ENCODE data around the gene CHPF. TPM values are rescaled to one million over a fixed set of nuclear protein-coding genes. Genes with fewer than 3 reads are reported as not detected.

Gene CHPF
- total RNA-seq, 2 experiments from 2014 or later, result 19.9 to 21.0 TPM

GRCh38 chr2:219522111-219523030 lies 21.2 kb downstream of the CHPF start:
- ChIA-PET POLR2A (interaction anchor here (1.2 kb wide), 1 partner anchor 26 kb away, joined by 4 read pairs; no protein-coding TSS in a partner anchor), CTCF (interaction anchor here (0.5 to 14.4 kb wide), 3 partner anchors 7 to 26 kb away, joined by 7 to 277 read pairs (median 76); partner anchors contain the start of gene GMPPA)

GRCh38 chr2:219521066-219521880 lies 22.3 kb downstream of the CHPF start:
- Mint-ChIP-seq H3K9me3 (no peaks in the 10 kb centered on the region), H3K4me1 (ENCODE audit: low read depth) (peaks cover 10% of the 10 kb centered on the region), H3K27me3 (peaks cover 73% of the 10 kb centered on the region), H3K36me3 (no peaks in the 10 kb centered on the region), H3K27ac (no peak overlapping the region), H3K4me3 (no peak overlapping the region)
- ChIA-PET CTCF (interaction anchor here (0.5 to 14.4 kb wide), 6 partner anchors 8 to 119 kb away, joined by 3 to 277 read pairs (median 10); partner anchors contain the start of gene GMPPA), POLR2A (interaction anchor here (1.2 kb wide), 1 partner anchor 25 kb away, joined by 4 read pairs; no protein-coding TSS in a partner anchor)
- intact Hi-C loops (cut with micrococcal nuclease), result no loop called here
- DNase-seq, result no peak

More at GRCh38 chr2:219522111-219523030, 21.2 kb downstream of the CHPF start:
- intact Hi-C loops (cut with micrococcal nuclease), result no loop called here
- Mint-ChIP-seq H3K27ac (no peak overlapping the region), H3K27me3 (peaks cover 74% of the 10 kb centered on the region), H3K4me1 (ENCODE audit: low read depth) (peaks cover 10% of the 10 kb centered on the region), H3K36me3 (no peaks in the 10 kb centered on the region), H3K9me3 (no peaks in the 10 kb centered on the region), H3K4me3 (no peak overlapping the region)
- no peak for DNase-seq

DNA sequence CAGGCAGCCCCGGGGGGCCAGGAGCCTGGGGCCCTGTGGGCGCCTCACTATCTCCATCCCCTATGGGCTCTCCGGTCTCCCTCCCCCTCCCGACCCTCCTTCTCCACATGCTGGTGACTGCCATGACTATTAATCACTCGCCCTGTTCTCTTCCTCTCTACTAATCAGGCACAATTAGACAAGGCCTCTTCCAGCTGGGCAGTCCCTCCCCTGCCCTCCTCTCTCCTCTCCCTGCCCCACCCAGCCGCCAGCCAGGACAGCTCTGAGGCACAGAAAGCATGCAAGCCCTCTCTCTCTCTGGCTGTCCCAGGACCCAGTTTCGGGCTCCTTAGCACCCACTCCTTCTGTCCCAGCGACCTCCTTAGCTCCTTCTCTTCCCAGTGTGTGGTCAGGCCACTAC lies 23.5 kb downstream of the CHPF start:
- no peak overlapping the region for H3K4me3 Mint-ChIP-seq
- intact Hi-C loops (cut with micrococcal nuclease), result no loop called here
- H3K36me3 Mint-ChIP-seq, result no peaks in the 10 kb centered on the region
- H3K4me1 Mint-ChIP-seq (ENCODE audit: low read depth), result peaks cover 10% of the 10 kb centered on the region
- peaks cover 74% of the 10 kb centered on the region for H3K27me3 Mint-ChIP-seq
- ChIA-PET POLR2A (no interaction called here), CTCF (interaction anchor here (0.5 to 14.4 kb wide), 6 partner anchors 9 to 118 kb away, joined by 3 to 277 read pairs (median 8); partner anchors contain the start of gene GMPPA)
- no peak for DNase-seq
- H3K9me3 Mint-ChIP-seq, result no peaks in the 10 kb centered on the region
- H3K27ac Mint-ChIP-seq, result no peak overlapping the region

DNA sequence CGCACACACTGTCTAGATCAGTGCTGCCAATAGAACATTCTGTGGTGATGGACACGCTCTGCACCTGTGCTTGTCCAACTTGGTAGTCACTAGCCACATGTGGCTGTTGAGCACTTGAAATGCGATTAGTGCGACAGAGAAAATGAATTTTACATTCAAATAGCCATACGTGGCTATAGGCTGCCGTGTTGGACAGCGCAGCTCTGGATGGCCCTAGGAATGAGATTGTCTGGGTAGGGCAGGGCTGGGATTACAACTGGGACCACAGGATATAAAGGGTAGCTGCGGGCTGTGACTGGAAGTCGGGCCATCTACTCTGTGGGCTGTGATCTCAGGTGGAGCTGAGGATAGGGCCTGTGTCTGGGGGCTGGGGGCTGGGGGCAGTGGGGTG lies 24.1 kb downstream of the CHPF start:
- DNase-seq, result no peak
- H3K27ac Mint-ChIP-seq, result no peak overlapping the region
- H3K27me3 Mint-ChIP-seq, result peaks cover 72% of the 10 kb centered on the region
- H3K4me3 Mint-ChIP-seq, result no peak overlapping the region
- H3K4me1 Mint-ChIP-seq (ENCODE audit: low read depth), result peaks cover 10% of the 10 kb centered on the region
- H3K9me3 Mint-ChIP-seq, result no peaks in the 10 kb centered on the region
- H3K36me3 Mint-ChIP-seq, result no peaks in the 10 kb centered on the region
- ChIA-PET CTCF (interaction anchor here (1.3 to 14.4 kb wide), 5 partner anchors 10 to 117 kb away, joined by 3 to 277 read pairs (median 13); partner anchors contain the start of gene GMPPA), POLR2A (no interaction called here)
- intact Hi-C loops (cut with micrococcal nuclease), result no loop called here

DNA sequence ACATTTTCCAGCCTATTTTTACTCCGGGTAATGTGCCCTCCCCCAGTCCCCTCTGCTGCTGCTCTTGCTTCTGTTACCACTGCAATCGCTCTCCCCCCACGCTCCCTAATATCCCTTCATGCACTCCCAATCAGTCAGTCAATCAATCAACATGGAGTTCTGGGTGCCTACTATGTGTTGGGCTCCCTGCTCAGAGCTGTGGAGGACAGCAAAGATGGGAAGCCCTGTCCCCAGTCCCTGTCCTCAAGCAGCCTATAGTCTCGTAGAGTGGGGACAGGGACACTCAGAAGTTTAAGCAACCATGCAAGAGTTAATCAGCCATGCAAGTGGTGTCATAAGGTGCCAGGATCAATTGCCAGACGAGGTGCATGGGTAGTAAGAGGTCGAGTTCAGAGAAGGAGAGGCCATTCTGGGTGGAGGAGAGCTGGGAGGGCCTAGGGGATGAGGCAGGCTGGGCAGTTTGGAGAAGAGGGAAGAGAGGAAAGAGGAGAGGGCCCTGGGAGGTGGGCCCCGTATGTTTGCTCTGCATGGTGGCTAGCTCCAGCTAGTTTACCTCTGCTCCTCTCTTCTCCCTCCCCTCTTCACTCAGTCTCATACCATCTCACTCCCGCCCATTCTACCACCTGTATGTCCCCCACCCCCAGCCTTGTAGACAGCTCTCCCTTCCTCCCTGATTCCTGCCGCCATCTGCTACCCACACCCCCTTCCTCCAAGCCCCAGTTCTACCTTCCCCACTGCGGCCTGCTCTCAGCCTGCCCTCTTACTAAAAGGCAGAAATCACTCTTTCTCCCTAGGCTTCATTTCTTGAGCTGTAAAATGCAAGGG lies 25.4 kb downstream of the CHPF start:
- ChIA-PET CTCF (interaction anchor here (1.3 to 14.4 kb wide), 3 partner anchors 8 to 22 kb away, joined by 4 to 277 read pairs (median 76); partner anchors contain the start of gene GMPPA), POLR2A (no interaction called here)
- no peak for DNase-seq
- Mint-ChIP-seq H3K27ac (no peak overlapping the region), H3K4me3 (no peak overlapping the region), H3K36me3 (no peaks in the 10 kb centered on the region), H3K27me3 (peaks cover 71% of the 10 kb centered on the region), H3K4me1 (ENCODE audit: low read depth) (peaks cover 18% of the 10 kb centered on the region), H3K9me3 (no peaks in the 10 kb centered on the region)
- intact Hi-C loops (cut with micrococcal nuclease), result no loop called here

DNA sequence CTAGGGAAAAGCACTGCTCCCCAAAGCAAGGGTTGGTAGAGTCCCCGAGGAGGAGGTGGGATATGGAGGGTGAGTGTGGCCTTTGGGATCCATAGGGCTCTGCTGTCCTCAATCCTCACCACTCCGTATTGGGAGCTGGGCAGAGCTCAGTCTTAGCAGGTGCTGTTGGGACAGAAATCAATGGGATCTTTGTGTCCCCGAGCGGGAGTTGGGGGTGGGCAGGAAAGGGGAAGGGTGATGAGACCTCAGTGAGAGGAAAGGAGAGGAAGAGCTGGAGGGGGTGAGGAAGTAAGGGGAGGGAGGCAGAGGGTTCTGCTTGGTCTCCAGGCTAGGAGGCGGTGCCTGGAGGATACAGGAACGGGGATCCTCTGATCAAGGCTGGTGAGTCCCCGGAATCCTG lies 26.7 kb downstream of the CHPF start:
- peaks cover 74% of the 10 kb centered on the region for H3K27me3 Mint-ChIP-seq
- no peaks in the 10 kb centered on the region for H3K9me3 Mint-ChIP-seq
- DNase-seq, result no peak
- H3K4me3 Mint-ChIP-seq, result no peak overlapping the region
- POLR2A ChIA-PET, result no interaction called here
- no peaks in the 10 kb centered on the region for H3K36me3 Mint-ChIP-seq
- H3K4me1 Mint-ChIP-seq (ENCODE audit: low read depth), result peaks cover 15% of the 10 kb centered on the region
- intact Hi-C loops (cut with micrococcal nuclease), result no loop called here
- no peak overlapping the region for H3K27ac Mint-ChIP-seq
- CTCF ChIA-PET, result interaction anchor here (11.2 kb wide), 1 partner anchor 12 kb away, joined by 76 read pairs; no protein-coding TSS in a partner anchor

DNA sequence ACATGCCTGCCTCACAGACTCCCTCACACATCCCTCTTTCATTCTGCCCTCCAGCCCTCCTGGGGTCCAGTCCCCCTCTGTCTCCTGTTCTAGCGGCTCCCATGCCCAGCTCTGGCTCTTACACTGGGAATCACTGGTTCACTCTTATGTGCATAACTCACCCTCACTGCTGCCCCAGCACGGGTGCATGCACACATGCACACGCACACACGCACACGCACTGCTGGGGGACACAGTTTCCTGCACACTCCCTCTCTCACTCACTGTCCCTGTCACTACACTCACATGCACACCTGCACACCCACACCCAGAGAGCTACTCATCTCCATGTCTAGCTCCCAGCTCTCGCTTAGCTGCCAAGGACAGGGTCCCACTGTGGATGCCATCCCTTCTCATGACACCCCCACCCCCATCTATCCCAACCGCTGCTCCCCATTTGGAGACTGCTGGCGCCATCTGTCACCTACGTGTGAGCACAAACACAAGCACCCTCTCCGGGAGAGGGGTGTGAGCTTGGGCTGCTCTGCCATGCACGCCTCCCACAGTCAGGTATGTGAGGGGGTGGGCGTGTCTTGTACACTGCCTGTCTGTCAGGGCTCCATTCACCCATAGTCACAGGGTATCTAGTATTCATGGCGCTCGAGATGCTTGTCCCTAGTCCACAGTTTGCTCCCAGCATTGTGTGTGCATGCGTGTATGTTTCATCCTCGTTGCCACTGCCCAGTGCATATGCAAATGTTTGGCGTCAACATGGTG lies 27.6 kb downstream of the CHPF start:
- no peaks in the 10 kb centered on the region for H3K9me3 Mint-ChIP-seq

GRCh38 chr2:219514836-219515235 lies 28.8 kb downstream of the CHPF start:
- no peaks in the 10 kb centered on the region for H3K9me3 Mint-ChIP-seq
- H3K4me1 Mint-ChIP-seq (ENCODE audit: low read depth), result peaks cover 20% of the 10 kb centered on the region
- H3K27me3 Mint-ChIP-seq, result peaks cover 73% of the 10 kb centered on the region
- no peak overlapping the region for H3K27ac Mint-ChIP-seq
- no peak overlapping the region for H3K4me3 Mint-ChIP-seq
- H3K36me3 Mint-ChIP-seq, result no peaks in the 10 kb centered on the region
- POLR2A ChIA-PET, result no interaction called here
- CTCF ChIA-PET, result interaction anchor here (1.4 to 11.2 kb wide), 2 partner anchors 14 to 18 kb away, joined by 3 to 76 read pairs; no protein-coding TSS in a partner anchor
- DNase-seq, result no peak
- intact Hi-C loops (cut with micrococcal nuclease), result no loop called here

More for the DNA sequence above, 27.6 kb downstream of the CHPF start:
- H3K27ac Mint-ChIP-seq, result no peak overlapping the region
- no peak for DNase-seq
- H3K36me3 Mint-ChIP-seq, result no peaks in the 10 kb centered on the region
- CTCF ChIA-PET, result interaction anchor here (11.2 kb wide), 1 partner anchor 13 kb away, joined by 76 read pairs; no protein-coding TSS in a partner anchor
- POLR2A ChIA-PET, result no interaction called here
- intact Hi-C loops (cut with micrococcal nuclease), result no loop called here
- H3K4me1 Mint-ChIP-seq (ENCODE audit: low read depth), result peaks cover 12% of the 10 kb centered on the region
- no peak overlapping the region for H3K4me3 Mint-ChIP-seq
- H3K27me3 Mint-ChIP-seq, result peaks cover 72% of the 10 kb centered on the region

- no peak for DNase-seq
- intact Hi-C loops (cut with micrococcal nuclease), result no loop called here
- Mint-ChIP-seq H3K27me3 (peaks cover 74% of the 10 kb centered on the region), H3K4me3 (no peak within 1 kb of the TSS), H3K27ac (no peak within 1 kb of the TSS), H3K4me1 (ENCODE audit: low read depth) (peaks cover 25% of the 10 kb centered on the region), H3K9me3 (no peaks in the 10 kb centered on the region), H3K36me3 (no peaks in the 10 kb centered on the region)
- ChIA-PET CTCF (interaction anchor here (0.6 to 11.2 kb wide), 3 partner anchors 15 to 112 kb away, joined by 3 to 76 read pairs (median 3); no protein-coding TSS in a partner anchor), POLR2A (no interaction called here)
These were observed 29.3 kb downstream of the CHPF start, which contains the start of gene ASIC4 for GRCh38 chr2:219514196-219514761. TSS of gene ASIC4 (plus strand) at chr2:219514482. CDS start at chr2:219514725, 243 bp downstream.

DNA sequence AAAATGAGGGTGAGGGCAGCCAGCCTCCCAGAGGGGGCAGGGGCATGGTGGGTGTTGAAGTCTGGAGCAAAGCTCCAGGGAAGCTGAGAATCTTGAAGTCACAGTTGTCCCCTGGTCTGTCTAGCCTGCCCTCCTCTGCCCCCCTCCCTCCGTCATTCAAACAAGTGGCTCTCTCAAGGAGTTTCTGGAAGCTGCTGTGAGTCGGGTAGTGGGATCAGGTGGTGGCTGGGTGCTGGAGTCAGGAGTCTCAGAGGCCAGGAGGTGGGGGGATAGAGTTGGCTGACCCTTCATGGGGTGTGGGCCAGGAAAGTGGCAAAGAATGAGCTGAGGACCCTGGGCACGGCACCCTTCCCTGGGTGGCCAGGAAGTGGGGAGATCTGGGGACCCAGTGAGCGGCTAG lies 29.8 kb downstream of the CHPF start:
- no peak overlapping the region for H3K27ac Mint-ChIP-seq
- peaks cover 25% of the 10 kb centered on the region for H3K4me1 Mint-ChIP-seq (ENCODE audit: low read depth)
- peaks cover 75% of the 10 kb centered on the region for H3K27me3 Mint-ChIP-seq
- CTCF ChIA-PET, result interaction anchor here (0.6 to 11.2 kb wide), 4 partner anchors 15 to 111 kb away, joined by 3 to 76 read pairs (median 3); no protein-coding TSS in a partner anchor
- POLR2A ChIA-PET, result no interaction called here
- intact Hi-C loops (cut with micrococcal nuclease), result no loop called here
- H3K36me3 Mint-ChIP-seq, result no peaks in the 10 kb centered on the region
- DNase-seq, result no peak
- H3K9me3 Mint-ChIP-seq, result no peaks in the 10 kb centered on the region
- no peak overlapping the region for H3K4me3 Mint-ChIP-seq

All from activated CD4-positive, alpha-beta memory T cell treated with anti-CD3 and anti-CD28 coated beads for 36 hours (primary cell).